CD4-positive, alpha-beta T cell treated with Interleukin-12 subunit alpha and Interleukin-12 subunit beta, for 1 hour (primary cell): ENCODE data around the gene NFATC3.
A peak's percentile ranks its signal among the peaks of the same experiment; 100 is the strongest.
"Not testable (repeated sequence)": the region's sequence is repeated elsewhere in the genome, so short reads cannot be mapped to it uniquely, and the experiment has no call there.

ENCODE experiments used
- DNase-seq: peaks from one replicate; pipeline ENCODE4 v3.0.0-alpha.2; 2020

NFATC3 gene

GRCh38 chr16:68120496-68120895 lies 35.3 kb downstream of the NFATC3 start:
- not testable (repeated sequence) for DNase-seq

GRCh38 chr16:68126395-68126794 lies 41.2 kb downstream of the NFATC3 start:
- no peak for DNase-seq

- no peak for DNase-seq
These were observed 43.6 kb downstream of the NFATC3 start for GRCh38 chr16:68128577-68129305.

- no peak for DNase-seq
These were observed 45.4 kb downstream of the NFATC3 start for GRCh38 chr16:68130520-68130919.

GRCh38 chr16:68131813-68132706 lies 46.9 kb downstream of the NFATC3 start:
- peak; percentile 43 for DNase-seq

DNA sequence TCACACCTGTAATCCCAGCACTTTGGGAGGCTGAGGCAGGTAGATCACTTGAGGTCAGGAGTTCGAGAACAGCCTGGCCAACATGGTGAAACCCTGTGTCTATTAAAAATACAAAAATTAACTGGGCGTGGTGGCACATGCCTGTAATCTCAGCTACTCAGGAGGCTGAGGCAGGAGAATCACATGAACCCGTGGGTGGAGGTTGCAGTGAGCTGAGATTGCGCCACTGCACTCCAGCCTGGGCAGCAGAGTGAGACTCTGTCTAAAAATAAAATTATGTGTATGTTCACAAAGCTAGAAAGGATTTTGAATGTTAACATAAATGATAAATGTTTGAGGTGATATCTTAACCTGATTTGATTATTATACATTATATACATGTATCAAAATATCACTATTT lies 47.8 kb downstream of the NFATC3 start:
- DNase-seq: not testable (repeated sequence)

GRCh38 chr16:68134644-68135043 lies 49.5 kb downstream of the NFATC3 start:
- DNase-seq: no peak

- no peak for DNase-seq
These were observed 51.3 kb downstream of the NFATC3 start for GRCh38 chr16:68136515-68136914.

- DNase-seq: no peak
These were observed 58.8 kb downstream of the NFATC3 start for GRCh38 chr16:68144008-68144407.

- peak; percentile 16 for DNase-seq
These were observed 61.4 kb downstream of the NFATC3 start for GRCh38 chr16:68146585-68146984.

DNA sequence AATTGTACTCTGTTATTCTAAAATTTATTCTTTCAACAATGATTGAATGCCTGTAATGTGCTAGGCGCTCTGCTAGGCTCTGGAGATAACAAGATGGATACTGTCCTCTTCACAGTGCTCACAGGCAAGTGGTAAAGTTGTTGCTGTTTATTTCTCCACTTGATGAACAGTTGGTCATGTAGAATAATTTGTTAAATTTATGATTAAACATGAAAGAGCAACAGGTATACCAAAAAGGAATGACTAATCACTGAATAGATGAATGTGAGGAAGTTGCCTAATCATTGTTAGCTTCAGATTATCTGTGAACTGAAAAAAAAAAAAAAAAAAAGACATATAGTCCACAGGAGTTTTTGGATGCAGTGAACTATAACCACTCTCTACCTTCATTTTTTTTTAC lies 62.3 kb downstream of the NFATC3 start:
- DNase-seq: no peak

GRCh38 chr16:68149596-68149995 lies 64.4 kb downstream of the NFATC3 start:
- DNase-seq: no peak

GRCh38 chr16:68155425-68155824 lies 70.3 kb downstream of the NFATC3 start:
- no peak for DNase-seq

- no peak for DNase-seq
These were observed 77.2 kb downstream of the NFATC3 start for GRCh38 chr16:68162413-68162812.

GRCh38 chr16:68163275-68163674 lies 78.1 kb downstream of the NFATC3 start:
- DNase-seq: not testable (repeated sequence)

DNA sequence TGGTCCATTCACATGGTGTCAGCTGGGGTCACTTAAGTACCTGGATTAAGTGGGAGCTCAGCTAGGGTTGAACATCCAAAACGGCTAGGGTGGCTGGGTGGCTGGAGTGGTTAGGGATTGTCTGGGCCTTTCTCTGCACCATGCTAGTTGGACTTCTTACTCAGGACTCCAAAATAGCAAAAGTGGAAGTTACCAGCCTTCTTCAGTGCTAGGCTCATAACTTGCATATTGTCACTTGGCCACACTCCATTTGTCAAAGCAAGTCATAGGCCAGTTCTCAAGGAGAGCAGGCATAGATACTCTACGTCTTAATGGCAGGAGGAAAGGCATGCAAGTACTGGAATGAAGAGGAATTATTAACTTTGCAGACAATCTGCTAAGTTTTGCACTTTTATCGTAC lies 81.1 kb downstream of the NFATC3 start:
- no peak for DNase-seq

GRCh38 chr16:68179196-68179795 lies 94.1 kb downstream of the NFATC3 start:
- no peak for DNase-seq

- no peak for DNase-seq
These were observed 94.7 kb downstream of the NFATC3 start for GRCh38 chr16:68179855-68180254.

GRCh38 chr16:68183046-68183445 lies 97.9 kb downstream of the NFATC3 start:
- DNase-seq: no peak

DNA sequence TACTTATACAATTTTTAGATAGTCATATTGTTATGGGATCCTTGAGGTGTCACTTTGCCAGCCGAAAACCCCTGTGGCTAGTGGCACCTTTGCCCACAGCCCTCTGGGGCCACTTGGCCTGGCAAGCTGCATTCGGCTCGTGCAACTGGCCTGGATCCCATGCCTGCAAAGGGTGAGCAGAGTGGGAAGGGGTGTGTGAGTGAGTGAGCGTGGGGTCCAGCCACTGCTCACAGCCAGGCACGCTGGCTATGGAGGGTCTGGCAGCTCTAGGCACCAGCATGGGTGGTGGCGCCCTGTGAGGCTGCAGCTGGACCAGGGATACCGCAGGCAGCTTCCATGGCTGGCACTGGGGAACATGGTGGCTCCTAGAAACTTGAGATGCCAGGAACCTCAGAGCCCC lies 101.7 kb downstream of the NFATC3 start:
- no peak for DNase-seq

DNA sequence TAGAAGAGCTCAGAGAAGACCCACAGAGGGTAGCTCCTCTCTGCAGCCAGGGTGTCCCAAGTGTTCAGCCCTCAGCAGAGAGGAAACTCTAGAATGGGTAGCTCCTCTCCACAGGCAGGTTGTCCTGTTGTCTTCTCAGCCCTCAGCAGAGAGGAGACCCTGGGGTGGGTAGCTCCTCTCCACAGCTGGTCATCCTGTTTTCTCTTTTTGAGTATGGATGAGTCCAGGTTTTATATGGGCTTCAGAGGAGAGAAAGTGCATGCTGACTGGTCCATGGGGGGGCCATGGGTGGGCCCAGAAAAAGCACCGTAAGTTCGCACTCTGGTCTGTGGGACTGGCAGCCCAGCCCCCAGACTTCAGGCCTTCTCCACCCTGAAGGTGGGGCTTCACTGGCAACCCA lies 102.3 kb downstream of the NFATC3 start:
- no peak for DNase-seq

- DNase-seq: no peak
These were observed 103.0 kb downstream of the NFATC3 start for GRCh38 chr16:68188170-68188569.

- no peak for DNase-seq
These were observed 104.9 kb downstream of the NFATC3 start for GRCh38 chr16:68190081-68190480.
